IMR-90 (cell line): ENCODE results near the gene ADCYAP1R1. TPM values are rescaled to one million over a fixed set of nuclear protein-coding genes. Genes with fewer than 3 reads are reported as not detected.

Experiments used
- ATAC-seq: fragments of 200-7000 bp; cut with Tn5 transposase; 2 replicates; pipeline ENCODE4 v1.9.1; 2020; ENCODE audit warnings: low read depth, mild to moderate bottlenecking, moderate library complexity
- BruUV-seq: library from RNA; stranded (reverse); fragments of 400-500 nt; replicated peaks from 2 replicates; lab custom pipeline; 2021; lab: Mats Ljungman, UMichigan
- CTCF ChIA-PET: fragments of 300-600 bp; formaldehyde crosslinking; extraction: SDS; loops from one replicate; lab custom pipeline; 2021; ENCODE audit warnings: antibody characterized with exemption; lab: Yijun Ruan, JAX
- POLR2A ChIA-PET: fragments of 300-600 bp; sonication (Branson Sonifier 250); formaldehyde crosslinking; loops from one replicate; lab custom pipeline; 2022; ENCODE audit warnings: antibody characterized with exemption; ENCODE audit not compliant: unreplicated experiment; lab: Charles Lee
- DNase-seq: peaks from one replicate; pipeline ENCODE4 v3.0.0; 2013
- H2AFZ ChIP-seq: replicated peaks from 2 replicates; pipeline ENCODE3; 2013; ENCODE audit warnings: low read length, mild to moderate bottlenecking; ENCODE audit not compliant: poor library complexity
- H2AK5ac ChIP-seq: 2 replicates; pipeline ENCODE4 v1.6.1; 2013; ENCODE audit warnings: low read depth, low read length, inconsistent platforms
- H2AK9ac ChIP-seq: replicated peaks from 2 replicates; pipeline ENCODE3; 2013; ENCODE audit warnings: mild to moderate bottlenecking, low read depth, low read length, moderate library complexity; ENCODE audit not compliant: poor library complexity
- H2BK120ac ChIP-seq: 2 replicates; pipeline ENCODE4 v1.6.1; 2013; ENCODE audit warnings: low read depth, low read length, inconsistent platforms
- H2BK15ac ChIP-seq: 3 replicates; pipeline ENCODE4 v1.6.1; 2013; ENCODE audit warnings: low read depth, low read length, inconsistent platforms
- H2BK20ac ChIP-seq: 2 replicates; pipeline ENCODE4 v1.6.1; 2013; ENCODE audit warnings: low read depth, mild to moderate bottlenecking, inconsistent platforms, low read length, moderate library complexity
- H2BK5ac ChIP-seq: 2 replicates; pipeline ENCODE4 v1.6.1; 2013; ENCODE audit warnings: mild to moderate bottlenecking, low read depth, low read length, inconsistent platforms; ENCODE audit not compliant: poor library complexity, severe bottlenecking
- H3K14ac ChIP-seq: replicated peaks from 2 replicates; pipeline ENCODE4 v1.6.1; 2013; ENCODE audit warnings: low read depth, low read length, inconsistent platforms
- H3K18ac ChIP-seq: 2 replicates; pipeline ENCODE4 v1.6.1; 2013; ENCODE audit warnings: low read depth, low read length, control low read depth
- H3K23ac ChIP-seq: 2 replicates; pipeline ENCODE4 v1.6.1; 2013; ENCODE audit warnings: low read depth, low read length, inconsistent platforms
- H3K27ac ChIP-seq: 2 replicates; pipeline ENCODE4 v1.5.1; 2013; ENCODE audit warnings: mild to moderate bottlenecking, control low read depth, low read length; ENCODE audit not compliant: insufficient read depth
- H3K27me3 ChIP-seq: 2 replicates; pipeline ENCODE4 v1.6.1; 2013; ENCODE audit warnings: low read length; ENCODE audit not compliant: control insufficient read depth, insufficient read depth
- H3K36me3 ChIP-seq: 2 replicates; pipeline ENCODE4 v1.6.1; 2013; ENCODE audit warnings: low read length, mixed read lengths; ENCODE audit not compliant: control insufficient read depth, insufficient read depth
- H3K4ac ChIP-seq: 2 replicates; pipeline ENCODE4 v1.6.1; 2013; ENCODE audit warnings: low read depth, low read length, inconsistent platforms
- H3K4me1 ChIP-seq: 2 replicates; pipeline ENCODE4 v1.6.1; 2013; ENCODE audit warnings: low read length, mixed read lengths; ENCODE audit not compliant: control insufficient read depth, insufficient read depth
- H3K4me2 ChIP-seq: 2 replicates; pipeline ENCODE4 v1.6.1; 2013; ENCODE audit warnings: low read depth, mild to moderate bottlenecking, control low read depth, low read length, moderate library complexity
- H3K4me3 ChIP-seq: 2 replicates; pipeline ENCODE4 v1.5.1; 2013; ENCODE audit warnings: low read depth, mild to moderate bottlenecking, control low read depth, low read length, moderate library complexity; ENCODE audit not compliant: insufficient read depth
- H3K56ac ChIP-seq: 2 replicates; pipeline ENCODE4 v1.6.1; 2013; ENCODE audit warnings: low read length, inconsistent platforms; ENCODE audit not compliant: insufficient read depth; ENCODE audit errors: extremely low read depth
- H3K79me1 ChIP-seq, 2 experiments: 2 replicates each; pipeline ENCODE4 v1.6.1; 2013; ENCODE audit warnings: low read length in 2 of 2, inconsistent platforms in 1 of 2, low read depth in 1 of 2
- H3K9ac ChIP-seq: 2 replicates; pipeline ENCODE4 v1.6.1; 2013; ENCODE audit warnings: low read depth, low read length, control low read depth
- H3K9me1 ChIP-seq: 2 replicates; pipeline ENCODE4 v1.6.1; 2013; ENCODE audit warnings: low read length, inconsistent platforms; ENCODE audit not compliant: insufficient read depth
- H3K9me3 ChIP-seq: 2 replicates; pipeline ENCODE4 v1.6.1; 2013; ENCODE audit warnings: low read length; ENCODE audit not compliant: control insufficient read depth, insufficient read depth
- H4K20me1 ChIP-seq: 2 replicates; pipeline ENCODE4 v1.6.1; 2013; ENCODE audit warnings: low read length, inconsistent platforms; ENCODE audit not compliant: insufficient read depth
- H4K5ac ChIP-seq: 2 replicates; pipeline ENCODE4 v1.6.1; 2013; ENCODE audit warnings: mild to moderate bottlenecking, low read depth, low read length, control low read depth
- H4K8ac ChIP-seq, 2 experiments: 2 replicates each; pipeline ENCODE4 v1.6.1; 2013; ENCODE audit warnings: low read depth in 2 of 2, low read length in 2 of 2, control low read depth in 1 of 2, inconsistent platforms in 1 of 2
- H4K91ac ChIP-seq: 2 replicates; pipeline ENCODE4 v1.6.1; 2013; ENCODE audit warnings: low read depth, low read length, inconsistent platforms; ENCODE audit not compliant: insufficient read depth
- BHLHE40 ChIP-seq: fragments of 150-350 bp; IDR thresholded peaks from 2 replicates; pipeline ENCODE4 v1.6.1; 2016; ENCODE audit warnings: mild to moderate bottlenecking, low read depth, low read length
- CEBPB ChIP-seq: IDR thresholded peaks from 2 replicates; pipeline ENCODE4 v1.6.1; 2012; ENCODE audit warnings: low read depth, low read length, improper control_type of control experiment
- CHD1 ChIP-seq: IDR thresholded peaks from 2 replicates; pipeline ENCODE4 v1.6.1; 2012; ENCODE audit warnings: low read depth, low read length, improper control_type of control experiment
- ELK1 ChIP-seq: fragments of 150-350 bp; IDR thresholded peaks from 2 replicates; pipeline ENCODE4 v1.6.1; 2016; ENCODE audit warnings: low read depth, mild to moderate bottlenecking, low read length, moderate library complexity, borderline replicate concordance
- FOS ChIP-seq: fragments of 150-350 bp; IDR thresholded peaks from 2 replicates; pipeline ENCODE4 v1.6.1; 2016; ENCODE audit warnings: low read depth, low read length
- MAFK ChIP-seq: IDR thresholded peaks from 2 replicates; pipeline ENCODE4 v1.6.1; 2012; ENCODE audit warnings: low read depth, low read length, improper control_type of control experiment
- MAZ ChIP-seq: IDR thresholded peaks from 2 replicates; pipeline ENCODE4 v1.6.1; 2012; ENCODE audit warnings: low read depth, mild to moderate bottlenecking, low read length, improper control_type of control experiment, moderate library complexity, borderline replicate concordance
- MXI1 ChIP-seq: IDR thresholded peaks from 2 replicates; pipeline ENCODE4 v1.6.1; 2012; ENCODE audit warnings: low read depth, mild to moderate bottlenecking, low read length, moderate library complexity, borderline replicate concordance
- NFE2L2 ChIP-seq: fragments of 150-350 bp; IDR thresholded peaks from 2 replicates; pipeline ENCODE4 v1.6.1; 2016; ENCODE audit warnings: low read depth, mild to moderate bottlenecking, low read length
- POLR2A ChIP-seq: IDR thresholded peaks from 2 replicates; pipeline ENCODE4 v1.6.1; 2012; ENCODE audit warnings: mild to moderate bottlenecking, low read depth, low read length
- RAD21 ChIP-seq: IDR thresholded peaks from 2 replicates; pipeline ENCODE4 v1.6.1; 2012; ENCODE audit warnings: low read length, improper control_type of control experiment
- RCOR1 ChIP-seq: IDR thresholded peaks from 2 replicates; pipeline ENCODE4 v1.6.1; 2012; ENCODE audit warnings: mild to moderate bottlenecking, low read length, improper control_type of control experiment; ENCODE audit not compliant: insufficient replicate concordance
- RFX5 ChIP-seq: IDR thresholded peaks from 2 replicates; pipeline ENCODE4 v1.8.0; 2012; ENCODE audit warnings: low read depth, mild to moderate bottlenecking, low read length, moderate library complexity
- SMC3 ChIP-seq: fragments of 150-350 bp; IDR thresholded peaks from 2 replicates; pipeline ENCODE4 v1.6.1; 2016; ENCODE audit warnings: low read depth, mild to moderate bottlenecking, antibody characterized with exemption, low read length, moderate library complexity
- USF2 ChIP-seq: fragments of 150-350 bp; IDR thresholded peaks from 2 replicates; pipeline ENCODE4 v1.6.1; 2017; ENCODE audit warnings: mild to moderate bottlenecking, antibody characterized with exemption, low read length, low read depth
- whole genome bisulfite sequencing, 2 experiments: methylation state at CpG; one replicate each; pipeline versions ENCODE4 v1.1.5 to v1.1.7; 2013; ENCODE audit warnings: missing lambda C conversion rate in 2 of 2; ENCODE audit not compliant: insufficient read length in 1 of 2; ENCODE audit errors: extremely low coverage in 2 of 2; 5-methylcytosine and 5-hydroxymethylcytosine counted together
- dilution Hi-C: fragments of 300-500 bp; cut with HindIII; formaldehyde crosslinking; loops from one replicate; pipeline ENCODE4 v1.14.3; 2018; ENCODE audit warnings: low sequenced_read_pairs; ENCODE audit not compliant: unreplicated experiment
- in situ Hi-C: fragments of 300-500 bp; cut with MboI; formaldehyde crosslinking; loops from 3 replicates; pipeline ENCODE4 v1.14.3; 2019; ENCODE audit warnings: low sequenced_read_pairs, inconsistent platforms, mixed read lengths
- intact Hi-C: fragments of 100-400 bp; cut with micrococcal nuclease; formaldehyde crosslinking; loops from 2 replicates; pipeline ENCODE4 v1.10.0; 2022
- polyA plus RNA-seq, 3 experiments: library from polyadenylated mRNA; depleted of rRNA; stranded (reverse); fragments of >200 nt; gene quantifications; 2 replicates each; pipeline ENCODE4 v1.2.3, GENCODE V29; 2012; ENCODE audit warnings: low replicate concordance in 1 of 3
- total RNA-seq: library from RNA; depleted of rRNA; stranded (reverse); fragments of >200 nt; gene quantifications from 2 replicates; pipeline ENCODE4 v1.2.3, GENCODE V29; 2012
- TF ChIP-seq, protein P1 (sequence below): conservative IDR thresholded peaks from 2 replicates; pipeline ENCODE4 v1.5.1; 2012; ENCODE audit warnings: mild to moderate bottlenecking, low read depth, low read length, improper control_type of control experiment

ADCYAP1R1 gene
- total and polyA plus RNA-seq, 2 of the 4 experiments (the other 2 are of a cell fraction), result not detected

- Histone ChIP-seq H4K91ac (no peak overlapping the region), H3K4me3 (no peak overlapping the region), H3K4me2 (no peak overlapping the region), H3K9me3 (no peaks in the 10 kb centered on the region), H3K27ac (no peak overlapping the region), H4K5ac (no peak overlapping the region), H3K9me1 (no peaks in the 10 kb centered on the region), H4K20me1 (no peaks in the 10 kb centered on the region), H2BK20ac (no peak overlapping the region), H3K36me3 (no peaks in the 10 kb centered on the region), H3K4me1 (no peaks in the 10 kb centered on the region), H3K9ac (no peak overlapping the region), H2BK120ac (no peak overlapping the region), H3K56ac (no peak overlapping the region), H2BK15ac (no peak overlapping the region), H3K27me3 (peaks cover 5% of the 10 kb centered on the region; the same call in 1 of the 2 replicates), H2AFZ (no peak overlapping the region), H3K14ac (no peak overlapping the region), H3K4ac (no peak overlapping the region), H2BK5ac (no peak overlapping the region), H3K23ac (no peak overlapping the region), H2AK5ac (no peak overlapping the region), H3K79me1 (no peaks in the 10 kb centered on the region), H4K8ac (no peak overlapping the region), H3K18ac (no peak overlapping the region), H2AK9ac (no peak overlapping the region)
- WGBS, 2 experiments, result 0% methylated on average over 1 of the region's 6 CpGs; no CpG with 5 or more reads in 1 of the 2 experiments
- intact Hi-C loops, result no loop called here
- ATAC-seq (no peak), DNase-seq (no peak)
- ChIA-PET CTCF (no interaction called here), POLR2A (no interaction called here)
- dilution Hi-C loops, result no loop called here
- TF ChIP-seq RAD21, result no peak
- TF ChIP-seq RFX5, result no peak
- no peak for TF ChIP-seq FOS
- TF ChIP-seq CHD1, result no peak
- TF ChIP-seq MAFK, result no peak
- no peak for TF ChIP-seq MXI1
- TF ChIP-seq, protein P1, sequence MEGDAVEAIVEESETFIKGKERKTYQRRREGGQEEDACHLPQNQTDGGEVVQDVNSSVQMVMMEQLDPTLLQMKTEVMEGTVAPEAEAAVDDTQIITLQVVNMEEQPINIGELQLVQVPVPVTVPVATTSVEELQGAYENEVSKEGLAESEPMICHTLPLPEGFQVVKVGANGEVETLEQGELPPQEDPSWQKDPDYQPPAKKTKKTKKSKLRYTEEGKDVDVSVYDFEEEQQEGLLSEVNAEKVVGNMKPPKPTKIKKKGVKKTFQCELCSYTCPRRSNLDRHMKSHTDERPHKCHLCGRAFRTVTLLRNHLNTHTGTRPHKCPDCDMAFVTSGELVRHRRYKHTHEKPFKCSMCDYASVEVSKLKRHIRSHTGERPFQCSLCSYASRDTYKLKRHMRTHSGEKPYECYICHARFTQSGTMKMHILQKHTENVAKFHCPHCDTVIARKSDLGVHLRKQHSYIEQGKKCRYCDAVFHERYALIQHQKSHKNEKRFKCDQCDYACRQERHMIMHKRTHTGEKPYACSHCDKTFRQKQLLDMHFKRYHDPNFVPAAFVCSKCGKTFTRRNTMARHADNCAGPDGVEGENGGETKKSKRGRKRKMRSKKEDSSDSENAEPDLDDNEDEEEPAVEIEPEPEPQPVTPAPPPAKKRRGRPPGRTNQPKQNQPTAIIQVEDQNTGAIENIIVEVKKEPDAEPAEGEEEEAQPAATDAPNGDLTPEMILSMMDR, result no peak
- no peak for TF ChIP-seq NFE2L2
- TF ChIP-seq BHLHE40, result no peak
- no peak for TF ChIP-seq MAZ
- no peak for TF ChIP-seq SMC3
- TF ChIP-seq RCOR1, result no peak
- no peak for TF ChIP-seq ELK1
- TF ChIP-seq USF2, result no peak
- TF ChIP-seq CEBPB, result no peak
- TF ChIP-seq POLR2A, result no peak
- in situ Hi-C loops, result no loop called here
- no TSS peak for BruUV-seq
Observed at GRCh38 chr7:31065021-31065593, 13.0 kb downstream of the ADCYAP1R1 start.
